ENCODE measurements around the gene RNF123.

RNF123 gene

GRCh38 chr3:49689046-49689907, at the start of gene RNF123, which contains the start of gene MST1:
RNF123 (plus strand) TSS chr3:49689557; CDS start chr3:49691166, 1,609 bp downstream.
MST1 (minus strand) TSS chr3:49689474; CDS start chr3:49688691, 783 bp downstream.
- peak; percentile 76 for DNase-seq (ENCODE audit: low spot score)

GRCh38 chr3:49641292-49641691, 48.1 kb upstream of the RNF123 start:
- DNase-seq (ENCODE audit: low spot score): no peak

GRCh38 chr3:49641921-49642707, 47.2 kb upstream of the RNF123 start:
- DNase-seq (ENCODE audit: low spot score): no peak

GRCh38 chr3:49642708-49643145, 46.6 kb upstream of the RNF123 start:
- DNase-seq (ENCODE audit: low spot score): no peak

- no peak for DNase-seq (ENCODE audit: low spot score)
Observed at GRCh38 chr3:49644684-49645083, 44.7 kb upstream of the RNF123 start.

GRCh38 chr3:49646236-49646635, 43.1 kb upstream of the RNF123 start:
- DNase-seq (ENCODE audit: low spot score): no peak

GRCh38 chr3:49647741-49648140, 41.6 kb upstream of the RNF123 start:
- DNase-seq (ENCODE audit: low spot score): no peak

GRCh38 chr3:49648354-49649019, 40.9 kb upstream of the RNF123 start:
- no peak for DNase-seq (ENCODE audit: low spot score)

GRCh38 chr3:49649576-49649975, 39.8 kb upstream of the RNF123 start:
- DNase-seq (ENCODE audit: low spot score): no peak

- DNase-seq (ENCODE audit: low spot score): no peak
Observed at GRCh38 chr3:49650177-49650576, 39.2 kb upstream of the RNF123 start.

GRCh38 chr3:49650637-49651036, 38.7 kb upstream of the RNF123 start:
- no peak for DNase-seq (ENCODE audit: low spot score)

- no peak for DNase-seq (ENCODE audit: low spot score)
Observed at GRCh38 chr3:49652218-49652902, 37.0 kb upstream of the RNF123 start.

GRCh38 chr3:49652903-49653415, 36.4 kb upstream of the RNF123 start:
- DNase-seq (ENCODE audit: low spot score): no peak

GRCh38 chr3:49653621-49654020, 35.7 kb upstream of the RNF123 start:
- DNase-seq (ENCODE audit: low spot score): no peak

- DNase-seq (ENCODE audit: low spot score): no peak
Observed at GRCh38 chr3:49654176-49654825, 35.1 kb upstream of the RNF123 start.

GRCh38 chr3:49654955-49655556, 34.3 kb upstream of the RNF123 start:
- no peak for DNase-seq (ENCODE audit: low spot score)

- no peak for DNase-seq (ENCODE audit: low spot score)
Observed at GRCh38 chr3:49655731-49656285, 33.5 kb upstream of the RNF123 start.

GRCh38 chr3:49656541-49657112, 32.7 kb upstream of the RNF123 start:
- DNase-seq (ENCODE audit: low spot score): no peak

- no peak for DNase-seq (ENCODE audit: low spot score)
Observed at GRCh38 chr3:49657208-49657915, 32.0 kb upstream of the RNF123 start.
